ENCODE measurements around the gene BSPRY. TPM values are rescaled to one million over a fixed set of nuclear protein-coding genes. Genes with fewer than 3 reads are reported as not detected.

The BSPRY gene
- total RNA-seq (2022; extraction: Qiagen RNA extraction; ENCODE audit: low read depth) = 0.24 TPM in 1 of 5 replicates, not detected in the others

GRCh38 chr9:113349445-113350094, at the start of gene BSPRY:
TSS of gene BSPRY (plus strand) at chr9:113349541. CDS start at chr9:113349580, 39 bp downstream.

GRCh38 chr9:113302792-113303418, 46.4 kb upstream of the BSPRY start, which contains the start of gene RNF183:
TSS of gene RNF183 (minus strand) at chr9:113303376. CDS start at chr9:113298184, 5,192 bp downstream.

GRCh38 chr9:113340011-113340699, 9.2 kb upstream of the BSPRY start, which contains the start of gene WDR31:
TSS of gene WDR31 (minus strand) at chr9:113340275. CDS start at chr9:113332022, 8,253 bp downstream.

GRCh38 chr9:113376634-113377567, 27.6 kb downstream of the BSPRY start, which contains the start of gene HDHD3:
TSS of gene HDHD3 (minus strand) at chr9:113376986. CDS start at chr9:113374354, 2,632 bp downstream.

GRCh38 chr9:113401027-113401792, 51.9 kb downstream of the BSPRY start, which contains the start of gene ALAD:
TSS of gene ALAD (minus strand) at chr9:113401284. CDS start at chr9:113393559, 7,725 bp downstream.

GRCh38 chr9:113410207-113410864, 61.0 kb downstream of the BSPRY start, which contains the start of the genes C9orf43 and POLE3:
TSS of gene C9orf43 (plus strand) at chr9:113410747. CDS start at chr9:113413494, 2,747 bp downstream.
TSS of gene POLE3 (minus strand) at chr9:113410675. CDS start at chr9:113410293, 382 bp downstream.

Other genes with a start within 250 kb of the BSPRY start
- gene SLC31A2, start 198.5 kb upstream of the BSPRY start, total RNA-seq (2022; extraction: Qiagen RNA extraction; ENCODE audit: low read depth) = 6.4 to 8.4 TPM (median 7.6 TPM) in 5 replicates
- 16.0 to 19.2 TPM (median 16.5 TPM) in 5 replicates for gene FKBP15, start 128.3 kb upstream of the BSPRY start, total RNA-seq (2022; extraction: Qiagen RNA extraction; ENCODE audit: low read depth)
- 18.8 to 21.9 TPM (median 20.6 TPM) in 5 replicates for gene SLC31A1, start 128.0 kb upstream of the BSPRY start, total RNA-seq (2022; extraction: Qiagen RNA extraction; ENCODE audit: low read depth)
- gene CDC26, start 74.0 kb upstream of the BSPRY start, total RNA-seq (2022; extraction: Qiagen RNA extraction; ENCODE audit: low read depth) = 45.6 to 60.1 TPM (median 47.4 TPM) in 5 replicates
- 52.6 to 56.0 TPM (median 55.0 TPM) in 5 replicates for gene PRPF4, start 73.9 kb upstream of the BSPRY start, total RNA-seq (2022; extraction: Qiagen RNA extraction; ENCODE audit: low read depth)
- 0.19 TPM in 1 of 5 replicates, not detected in the others for gene RNF183, start 46.2 kb upstream of the BSPRY start, total RNA-seq (2022; extraction: Qiagen RNA extraction; ENCODE audit: low read depth)
- gene WDR31, start 9.3 kb upstream of the BSPRY start, total RNA-seq (2022; extraction: Qiagen RNA extraction; ENCODE audit: low read depth) = 0.69 to 1.4 TPM (median 1.2 TPM) in 5 replicates
- gene HDHD3, start 27.4 kb downstream of the BSPRY start, total RNA-seq (2022; extraction: Qiagen RNA extraction; ENCODE audit: low read depth) = 19.3 to 25.9 TPM (median 23.8 TPM) in 5 replicates
- gene ALAD, start 51.7 kb downstream of the BSPRY start, total RNA-seq (2022; extraction: Qiagen RNA extraction; ENCODE audit: low read depth) = 11.5 to 16.5 TPM (median 15.3 TPM) in 5 replicates
- gene POLE3, start 61.1 kb downstream of the BSPRY start, total RNA-seq (2022; extraction: Qiagen RNA extraction; ENCODE audit: low read depth) = 93.7 to 121 TPM (median 107 TPM) in 5 replicates
- 0.35 to 0.59 TPM (median 0.51 TPM) in 5 replicates for gene C9orf43, start 61.2 kb downstream of the BSPRY start, total RNA-seq (2022; extraction: Qiagen RNA extraction; ENCODE audit: low read depth)
- gene RGS3, start 114.2 kb downstream of the BSPRY start, total RNA-seq (2022; extraction: Qiagen RNA extraction; ENCODE audit: low read depth) = 19.9 to 24.9 TPM (median 24.4 TPM) in 5 replicates

All from A549 treated with GW870086 at 1 μM for 4 hours (cell line).